ENCODE results near the gene EIF5.
A peak's percentile ranks its signal among the peaks of the same experiment; 100 is the strongest.

Gene EIF5

DNA sequence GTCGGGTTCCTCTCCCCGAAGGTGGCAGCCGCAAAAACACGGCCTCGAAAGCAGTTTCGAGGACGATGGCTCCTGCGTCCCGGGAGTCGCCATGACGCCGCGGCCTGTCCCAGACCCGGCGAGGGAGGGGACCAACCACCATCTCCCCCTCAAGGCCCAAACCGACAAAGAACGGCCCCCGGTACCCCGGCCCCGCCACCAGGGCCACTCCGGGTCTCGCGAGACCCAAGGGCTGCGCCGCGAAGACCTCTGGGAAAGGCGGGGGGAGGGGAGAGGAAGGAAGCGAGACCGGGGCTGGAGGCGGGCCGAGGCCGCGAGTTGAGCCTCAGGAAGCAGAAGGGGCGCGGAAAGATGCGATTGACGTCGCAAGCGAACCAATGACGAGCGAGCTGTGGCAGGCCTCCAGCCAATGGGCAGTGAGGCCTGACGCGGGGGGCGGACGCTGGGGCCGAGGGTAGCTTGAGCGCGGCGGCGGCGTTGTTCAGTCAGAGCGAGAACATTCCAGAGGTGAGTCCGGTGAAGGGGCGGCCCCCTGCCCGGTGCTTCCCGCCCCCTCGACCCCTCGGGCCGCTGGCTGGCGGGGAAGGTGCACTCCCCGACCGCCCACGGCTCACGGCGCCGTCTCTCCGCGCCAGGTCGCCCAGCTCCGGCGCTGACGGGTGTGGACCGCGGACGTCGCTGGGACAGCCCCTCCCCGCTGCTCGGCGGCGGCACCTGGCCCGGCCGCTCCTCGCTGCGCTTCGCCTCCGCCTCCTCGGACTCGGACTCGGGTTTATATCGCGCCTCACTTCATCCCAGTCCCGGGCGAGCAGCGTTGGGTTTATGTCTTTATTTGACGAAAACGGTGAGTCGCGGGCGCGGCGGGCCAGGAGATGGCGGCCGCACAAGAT, at the start of gene EIF5:
EIF5 (plus strand) TSS at position 484 of the 890 bp plus-strand sequence. CDS start 1,624 bp downstream, outside the sequence.
- peak within 1 kb of the TSS; percentile 78 for H3K4me3 ChIP-seq (ENCODE audit: low read depth, low read length)
- in situ Hi-C loops (cut with HindIII; ENCODE audit: low sequenced_read_pairs), result no loop called here
- TF ChIP-seq, protein P1, sequence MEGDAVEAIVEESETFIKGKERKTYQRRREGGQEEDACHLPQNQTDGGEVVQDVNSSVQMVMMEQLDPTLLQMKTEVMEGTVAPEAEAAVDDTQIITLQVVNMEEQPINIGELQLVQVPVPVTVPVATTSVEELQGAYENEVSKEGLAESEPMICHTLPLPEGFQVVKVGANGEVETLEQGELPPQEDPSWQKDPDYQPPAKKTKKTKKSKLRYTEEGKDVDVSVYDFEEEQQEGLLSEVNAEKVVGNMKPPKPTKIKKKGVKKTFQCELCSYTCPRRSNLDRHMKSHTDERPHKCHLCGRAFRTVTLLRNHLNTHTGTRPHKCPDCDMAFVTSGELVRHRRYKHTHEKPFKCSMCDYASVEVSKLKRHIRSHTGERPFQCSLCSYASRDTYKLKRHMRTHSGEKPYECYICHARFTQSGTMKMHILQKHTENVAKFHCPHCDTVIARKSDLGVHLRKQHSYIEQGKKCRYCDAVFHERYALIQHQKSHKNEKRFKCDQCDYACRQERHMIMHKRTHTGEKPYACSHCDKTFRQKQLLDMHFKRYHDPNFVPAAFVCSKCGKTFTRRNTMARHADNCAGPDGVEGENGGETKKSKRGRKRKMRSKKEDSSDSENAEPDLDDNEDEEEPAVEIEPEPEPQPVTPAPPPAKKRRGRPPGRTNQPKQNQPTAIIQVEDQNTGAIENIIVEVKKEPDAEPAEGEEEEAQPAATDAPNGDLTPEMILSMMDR (IDR thresholded peaks at IDR 0.05; ENCODE audit: low read depth, low read length, missing control alignments), result no peak
- peak; percentile 97 for DNase-seq (ENCODE audit: low read depth)

DNA sequence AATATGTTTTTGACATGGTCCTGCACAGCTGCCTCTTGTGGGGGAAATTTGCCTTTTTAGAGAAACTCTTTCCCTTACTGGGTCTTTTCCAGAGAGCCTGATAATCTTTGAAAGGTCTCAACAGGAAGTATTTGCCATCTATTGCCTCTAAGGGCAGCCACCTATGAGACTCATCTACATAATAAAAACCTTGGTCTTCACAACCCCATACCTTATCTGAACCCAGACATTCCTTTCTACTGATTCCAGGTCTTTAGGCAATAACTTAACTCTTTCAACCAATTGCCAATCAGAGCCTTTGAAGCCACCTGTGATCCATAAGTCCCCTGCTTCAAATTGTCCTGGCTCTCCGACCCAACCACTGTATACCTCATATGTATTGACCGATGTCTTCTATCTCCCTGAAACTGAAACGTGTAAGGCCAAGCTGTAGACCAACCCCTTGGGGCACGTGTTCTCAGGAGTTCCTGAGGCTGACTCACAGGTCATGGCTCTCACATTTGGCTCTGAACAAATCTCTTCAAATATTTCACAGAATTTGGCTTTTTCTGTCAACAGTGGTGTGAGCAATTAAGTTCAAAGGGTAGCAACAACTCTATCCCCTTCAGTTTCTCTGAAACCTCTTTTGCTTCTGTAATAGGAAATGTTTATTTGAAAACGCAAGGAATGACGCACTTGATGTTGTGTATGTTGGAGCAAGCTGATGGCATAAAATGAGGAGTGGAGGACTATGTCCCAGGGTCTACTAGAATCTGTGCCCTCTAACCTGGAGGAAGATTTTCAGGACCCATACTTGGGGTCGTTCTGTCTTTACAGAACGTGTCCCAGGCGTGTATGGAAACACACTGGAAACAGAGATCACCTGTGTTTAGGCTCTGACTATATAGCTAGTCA, 49.2 kb upstream of the EIF5 start:
- in situ Hi-C loops (cut with HindIII; ENCODE audit: low sequenced_read_pairs), result no loop called here

DNA sequence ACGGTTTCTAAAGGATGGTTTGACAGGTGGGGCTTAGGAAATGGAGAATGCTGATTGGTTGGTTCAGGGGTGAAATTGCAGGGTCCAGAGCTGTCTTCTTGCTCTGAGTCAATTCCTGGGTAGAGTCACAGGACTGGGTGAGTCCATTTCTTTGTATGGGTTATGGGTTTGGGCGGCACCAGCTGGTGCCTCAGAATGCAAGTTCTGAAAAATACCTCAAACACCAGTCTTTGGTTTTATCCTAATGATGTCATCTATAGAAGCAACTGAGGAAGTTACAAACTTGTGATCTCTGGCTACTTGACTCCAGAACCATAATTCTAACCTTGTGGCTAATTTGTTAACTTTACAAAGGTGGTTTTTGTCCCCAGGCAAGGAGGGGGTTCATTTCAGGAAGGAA, 47.6 kb upstream of the EIF5 start:
- TF ChIP-seq, protein P1 (IDR thresholded peaks at IDR 0.05; ENCODE audit: low read depth, low read length, missing control alignments), result no peak

More for the DNA sequence above, 49.2 kb upstream of the EIF5 start:
- no peak for DNase-seq (ENCODE audit: low read depth)
- H3K4me3 ChIP-seq (ENCODE audit: low read depth, low read length), result no peak overlapping the region
- TF ChIP-seq, protein P1 (IDR thresholded peaks at IDR 0.05; ENCODE audit: low read depth, low read length, missing control alignments), result no peak

DNA sequence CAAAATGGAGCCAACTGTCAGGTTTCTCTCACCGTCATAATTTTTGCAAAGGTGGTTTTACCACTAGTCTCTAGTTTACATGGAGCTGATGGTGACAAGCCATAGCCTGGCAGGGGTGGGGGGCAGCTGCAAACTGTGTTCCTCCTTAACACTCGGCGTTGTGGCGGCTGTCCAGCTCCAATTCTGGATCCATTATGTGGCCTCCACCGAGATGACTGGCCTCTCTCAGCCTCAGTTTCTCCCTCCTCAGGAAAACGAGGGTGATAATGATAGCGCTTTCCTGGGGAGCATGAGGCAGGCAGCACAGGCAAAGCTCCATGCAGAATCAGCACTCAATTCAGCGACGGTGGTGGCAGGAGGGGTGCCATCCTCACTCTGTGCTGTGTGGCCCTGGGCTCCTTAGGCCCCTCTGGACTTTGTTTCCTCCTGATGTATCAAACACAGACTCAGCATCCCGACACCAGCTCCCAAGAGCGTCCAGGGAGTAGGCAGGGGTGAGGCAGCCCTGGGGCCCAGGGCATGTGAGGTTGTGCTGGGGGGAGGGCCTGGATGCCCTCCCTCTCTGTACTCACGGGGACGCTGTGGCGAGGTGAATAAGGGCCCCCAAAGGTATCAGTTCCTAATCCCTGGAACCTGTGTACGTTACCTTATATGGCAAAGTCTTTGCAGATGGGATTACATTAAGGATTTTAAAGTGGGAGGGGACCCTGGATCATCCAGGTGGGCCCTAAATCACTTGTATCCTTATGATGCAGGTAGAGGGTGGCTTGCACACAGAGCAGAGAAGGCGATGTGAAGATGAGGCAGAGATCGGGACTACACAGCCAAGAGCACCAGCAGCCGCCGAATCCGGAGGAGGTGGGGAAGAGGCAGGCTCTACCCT, 46.8 kb upstream of the EIF5 start:
- no peak overlapping the region for H3K4me3 ChIP-seq (ENCODE audit: low read depth, low read length)
- no peak for DNase-seq (ENCODE audit: low read depth)
- TF ChIP-seq, protein P1 (IDR thresholded peaks at IDR 0.05; ENCODE audit: low read depth, low read length, missing control alignments), result no peak
- in situ Hi-C loops (cut with HindIII; ENCODE audit: low sequenced_read_pairs), result no loop called here

More for the DNA sequence above, 47.6 kb upstream of the EIF5 start:
- H3K4me3 ChIP-seq (ENCODE audit: low read depth, low read length), result no peak overlapping the region
- DNase-seq (ENCODE audit: low read depth), result no peak
- in situ Hi-C loops (cut with HindIII; ENCODE audit: low sequenced_read_pairs), result no loop called here

DNA sequence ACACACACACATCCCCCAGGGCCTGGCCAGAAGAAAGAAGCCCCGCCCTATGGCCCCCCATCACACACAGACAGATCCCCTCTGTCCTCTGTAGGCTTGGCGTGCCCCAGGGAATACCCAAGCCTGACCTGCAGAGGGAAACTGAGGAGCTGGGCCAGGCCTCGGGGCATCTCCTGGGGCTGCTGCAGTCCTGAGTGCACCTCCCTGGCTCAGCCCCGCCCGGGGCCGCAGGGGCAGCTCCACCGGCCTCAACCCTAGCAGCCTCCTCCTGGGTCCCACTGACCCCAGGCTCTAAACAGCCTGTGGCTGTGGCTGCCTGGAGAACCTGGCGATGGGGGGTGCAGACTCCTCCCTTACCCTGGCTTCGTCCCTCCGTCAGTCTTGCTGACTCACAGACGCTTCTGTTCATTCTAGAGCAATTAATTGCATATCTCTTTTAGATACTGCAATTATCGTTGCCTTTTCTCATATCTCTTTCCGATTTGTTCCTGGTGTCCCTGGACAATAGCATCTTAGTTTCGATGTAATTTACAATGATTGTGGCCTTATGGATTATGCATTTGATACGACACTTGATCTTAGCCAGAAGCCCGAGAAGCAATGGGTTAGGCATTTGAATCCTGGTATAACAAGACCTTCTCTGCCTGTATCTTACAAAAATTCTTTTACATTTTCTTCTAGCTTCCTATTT, 45.8 kb upstream of the EIF5 start:
- in situ Hi-C loops (cut with HindIII; ENCODE audit: low sequenced_read_pairs), result no loop called here
- DNase-seq (ENCODE audit: low read depth), result no peak
- H3K4me3 ChIP-seq (ENCODE audit: low read depth, low read length), result no peak overlapping the region
- TF ChIP-seq, protein P1 (IDR thresholded peaks at IDR 0.05; ENCODE audit: low read depth, low read length, missing control alignments), result no peak

All from astrocyte of the cerebellum (primary cell).